G401 (cell line): ENCODE data around the gene MTRF1L. TPM values are rescaled to one million over a fixed set of nuclear protein-coding genes. Genes with fewer than 3 reads are reported as not detected.
"Not testable (repeated sequence)": the region's sequence is repeated elsewhere in the genome, so short reads cannot be mapped to it uniquely, and the experiment has no call there.

ENCODE experiments used
- DNase-seq: peaks from one replicate; pipeline ENCODE4 v3.0.0-alpha.2; 2015; ENCODE audit warnings: low spot score
- in situ Hi-C: cut with HindIII; loops from 2 replicates; pipeline ENCODE4 v1.10.0; 2016; ENCODE audit warnings: low sequenced_read_pairs, mixed read lengths
- total RNA-seq: library from RNA; depleted of rRNA; stranded (reverse); fragments of >200 nt; shearing (Covaris generic); gene quantifications from 2 replicates; pipeline ENCODE4 v1.2.3, GENCODE V29; 2014

The MTRF1L gene
- total RNA-seq, 1 experiment from 2014 or later, result 29.1 TPM

DNA sequence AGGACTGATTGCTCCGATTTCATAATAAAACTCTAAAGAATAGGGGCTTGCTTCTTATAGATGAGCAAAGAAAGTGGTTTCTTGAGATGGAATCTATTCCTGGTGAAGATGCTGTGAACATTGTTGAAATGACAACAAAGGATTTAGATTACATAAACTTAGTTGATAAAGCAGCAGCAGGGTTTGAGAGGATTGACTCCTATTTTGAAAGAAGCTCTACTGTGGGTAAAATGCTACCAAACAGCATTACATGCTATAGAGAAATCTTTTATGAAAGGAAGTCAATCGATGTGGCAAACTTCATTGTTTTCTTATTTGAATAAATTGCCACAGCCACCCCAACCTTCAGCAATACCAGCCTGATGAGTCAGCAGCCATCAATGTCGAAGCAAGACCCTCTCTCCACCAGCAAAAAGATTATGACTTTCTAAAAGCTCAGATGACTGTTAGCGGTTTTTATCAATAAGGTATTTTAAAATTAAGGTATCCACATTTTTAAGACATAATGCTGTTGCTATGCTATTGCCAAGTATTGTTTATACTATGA lies 12.7 kb upstream of the MTRF1L start:
- in situ Hi-C loops, result no loop called here
- no peak for DNase-seq

DNA sequence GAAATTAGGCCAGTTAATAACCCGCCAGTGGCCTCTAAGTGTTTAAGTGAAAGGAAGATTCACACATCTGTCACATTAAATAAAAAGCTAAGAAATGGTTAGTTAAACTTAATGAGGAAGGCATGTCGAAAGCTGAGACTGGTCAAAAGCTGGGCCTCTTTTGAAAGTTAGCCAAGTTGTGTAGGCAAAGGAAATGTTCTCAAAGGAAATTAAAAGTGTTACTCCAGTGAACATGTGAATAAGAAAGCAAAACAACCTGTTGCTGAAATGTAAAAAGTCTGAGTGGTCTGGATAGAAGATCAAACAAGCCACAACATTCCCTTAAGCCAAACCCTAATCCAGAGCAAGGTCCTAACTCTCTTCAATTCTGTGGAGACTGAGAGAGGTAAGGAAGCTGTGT lies 10.9 kb upstream of the MTRF1L start:
- in situ Hi-C loops, result no loop called here
- DNase-seq, result no peak

DNA sequence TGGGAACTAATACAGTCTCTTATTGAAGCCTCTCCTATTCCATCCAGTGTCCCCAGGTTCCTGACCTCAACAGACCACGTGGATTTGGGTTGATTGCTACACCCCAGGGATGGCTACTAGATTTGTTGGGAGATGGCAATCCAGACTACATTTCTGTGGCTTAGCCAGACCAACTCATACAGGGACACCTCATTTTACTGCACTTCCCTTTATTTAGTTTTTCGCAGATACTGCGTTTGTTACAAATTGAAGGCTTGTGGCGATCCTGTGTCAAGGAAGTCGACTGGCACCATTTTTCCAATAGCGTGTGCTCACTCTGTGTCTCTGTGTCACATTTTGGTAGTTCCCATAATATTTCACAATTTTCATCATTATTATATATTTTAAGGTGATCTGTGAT lies 10.3 kb upstream of the MTRF1L start:
- in situ Hi-C loops, result no loop called here
- DNase-seq, result no peak

DNA sequence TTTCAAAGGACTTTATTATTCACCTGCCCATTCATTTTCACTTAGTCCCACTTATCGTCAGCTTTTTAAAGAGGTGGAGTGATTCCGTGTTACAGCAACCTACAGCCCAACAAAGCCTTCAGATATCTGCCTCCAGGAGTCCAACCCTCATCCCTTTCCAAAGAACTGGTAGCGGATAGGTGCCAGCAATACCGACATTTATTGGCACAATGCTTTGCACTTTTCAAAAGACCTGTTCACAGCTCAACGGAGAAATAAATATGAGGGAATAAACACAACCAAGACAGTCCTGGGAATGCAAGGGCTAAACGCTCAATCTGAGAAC lies 819 bp upstream of the MTRF1L start:
- DNase-seq, result peak; percentile 59
- in situ Hi-C loops, result no loop called here

DNA sequence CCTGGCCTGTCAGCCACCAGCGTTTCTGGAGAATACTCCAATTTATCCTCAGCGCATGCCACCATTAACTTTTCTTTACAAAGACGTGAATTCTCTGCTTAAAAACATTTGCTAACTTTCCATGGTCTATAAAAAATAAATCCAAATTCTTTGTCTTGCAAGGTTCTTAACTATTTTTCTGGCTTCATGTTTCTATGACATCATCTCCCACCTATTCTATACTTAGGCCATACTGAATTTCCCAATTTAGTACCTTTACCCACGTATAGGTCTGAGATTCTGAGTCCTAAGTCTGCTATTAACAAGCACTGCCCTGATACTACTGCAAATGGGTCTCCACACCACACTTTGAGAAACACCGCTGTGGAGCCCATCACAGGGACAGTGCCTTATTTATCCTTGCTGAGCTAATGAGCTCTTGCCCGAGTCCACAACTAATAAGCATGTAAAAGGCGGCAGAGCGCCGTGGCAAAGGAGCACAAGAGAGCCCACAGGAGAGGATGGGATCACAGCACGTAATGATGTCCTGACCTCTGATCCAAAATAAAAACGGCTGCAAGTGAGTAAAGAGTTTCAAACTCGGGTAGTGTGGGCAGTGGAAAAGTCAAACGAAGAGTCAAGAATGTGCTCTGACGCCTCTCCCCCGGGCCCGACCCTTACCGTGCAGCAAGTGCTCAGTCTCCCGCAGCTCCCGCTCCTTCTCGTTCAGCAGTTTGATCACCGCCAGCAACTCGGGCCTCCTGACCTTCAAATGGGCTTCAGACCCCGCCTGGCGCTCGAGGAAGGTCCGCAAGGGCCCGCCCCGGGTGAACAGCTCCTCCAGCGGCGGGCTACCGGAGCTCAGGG lies 519 bp downstream of the MTRF1L start:
- in situ Hi-C loops, result no loop called here
- DNase-seq, result peak; percentile 39

DNA sequence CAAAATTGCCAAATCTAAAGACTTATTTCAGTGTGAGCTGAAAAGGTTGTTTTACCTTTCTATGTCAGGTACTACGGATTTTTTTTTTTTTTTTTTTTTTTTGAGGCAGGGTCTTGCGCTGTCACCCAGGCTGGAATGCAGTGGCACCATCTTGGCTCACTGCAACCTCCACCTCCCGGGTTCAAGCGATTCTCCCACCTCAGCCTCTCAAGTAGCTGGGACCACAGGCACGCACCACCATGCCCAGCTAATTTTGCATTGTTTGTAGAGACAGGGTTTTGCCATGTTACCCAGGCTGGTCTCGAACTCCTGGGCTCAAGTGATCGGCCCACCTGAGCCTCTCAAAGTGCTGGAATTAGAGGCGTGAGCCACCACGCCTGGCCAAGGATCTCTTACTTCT lies 1.7 kb downstream of the MTRF1L start:
- in situ Hi-C loops, DNase-seq: not testable (repeated sequence)

DNA sequence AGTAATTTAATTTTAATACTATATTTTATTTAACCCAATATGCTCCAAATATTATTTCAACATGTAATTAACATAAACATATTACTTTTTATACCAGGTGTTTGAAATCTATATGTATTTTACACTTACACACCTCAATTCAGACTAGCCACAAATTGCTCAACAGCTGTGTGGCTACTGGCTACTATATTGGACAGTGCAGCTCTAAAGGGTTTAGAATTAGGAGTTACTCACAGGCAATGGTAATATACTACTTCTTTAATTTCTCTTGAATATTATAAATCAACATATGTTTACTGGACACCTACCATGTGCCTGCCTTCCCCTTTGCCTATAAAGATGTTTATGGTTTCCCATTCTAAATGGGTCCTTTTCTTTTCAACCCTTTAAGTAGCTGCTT lies 2.3 kb downstream of the MTRF1L start:
- in situ Hi-C loops, result no loop called here

DNA sequence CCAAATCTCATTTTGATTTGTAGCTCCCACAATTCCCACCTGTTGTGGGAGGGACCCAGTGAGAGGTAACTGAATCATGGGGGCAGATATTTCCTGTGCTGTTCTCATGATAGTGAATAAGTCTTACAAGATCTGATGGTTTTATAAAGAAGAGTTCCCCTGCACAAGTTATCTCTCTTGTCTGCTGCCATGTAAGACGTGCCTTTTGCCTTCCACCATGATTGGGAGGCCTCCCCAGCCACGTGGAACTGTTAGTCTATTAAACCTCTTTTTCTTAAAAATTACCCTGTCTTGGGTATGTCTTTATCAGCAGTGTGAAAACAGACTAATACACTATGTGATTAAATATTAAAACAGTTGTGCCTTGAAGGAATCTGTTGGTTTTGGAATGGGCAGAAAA lies 3.0 kb downstream of the MTRF1L start:
- DNase-seq, in situ Hi-C loops: not testable (repeated sequence)

More for the DNA sequence above, 2.3 kb downstream of the MTRF1L start:
- DNase-seq, result no peak

DNA sequence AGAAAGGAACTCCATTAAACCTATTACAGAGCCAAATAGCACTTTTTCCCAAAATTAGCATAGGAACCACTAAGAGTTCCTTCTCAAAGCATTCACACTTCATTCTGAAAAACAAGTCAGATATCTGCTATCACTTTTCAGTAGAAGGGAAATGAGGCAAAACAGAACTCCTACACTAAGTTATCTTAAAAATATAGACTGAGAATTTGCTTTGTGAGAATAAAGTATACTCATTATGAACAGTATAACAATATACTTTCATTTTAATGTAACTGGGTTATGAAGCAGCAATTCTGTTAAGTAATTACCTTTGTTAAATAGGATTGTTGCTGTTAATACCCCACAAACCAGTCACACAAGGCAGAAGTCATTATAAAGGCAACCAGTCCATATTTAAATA lies 8.7 kb downstream of the MTRF1L start:
- in situ Hi-C loops, result no loop called here
- DNase-seq, result no peak

DNA sequence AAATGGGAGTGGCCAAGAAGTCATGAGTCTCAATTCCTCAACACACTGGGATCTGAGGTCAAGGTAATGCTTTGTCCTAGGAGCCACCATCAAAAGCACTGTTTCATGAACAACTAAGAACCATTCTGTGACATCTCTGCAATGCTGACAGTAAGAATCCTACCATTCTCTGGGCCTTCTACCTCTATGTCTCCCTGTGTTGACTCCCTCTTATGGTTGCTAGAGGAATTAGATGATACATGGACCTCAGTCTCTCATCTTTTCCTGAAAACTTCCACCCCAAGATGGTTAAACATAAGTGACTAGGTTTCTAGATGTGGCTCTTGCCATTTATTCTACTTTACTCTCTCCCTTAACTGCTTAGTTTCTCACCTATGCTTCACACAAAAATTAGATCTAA lies 9.1 kb downstream of the MTRF1L start:
- DNase-seq, result no peak
- in situ Hi-C loops, result no loop called here

DNA sequence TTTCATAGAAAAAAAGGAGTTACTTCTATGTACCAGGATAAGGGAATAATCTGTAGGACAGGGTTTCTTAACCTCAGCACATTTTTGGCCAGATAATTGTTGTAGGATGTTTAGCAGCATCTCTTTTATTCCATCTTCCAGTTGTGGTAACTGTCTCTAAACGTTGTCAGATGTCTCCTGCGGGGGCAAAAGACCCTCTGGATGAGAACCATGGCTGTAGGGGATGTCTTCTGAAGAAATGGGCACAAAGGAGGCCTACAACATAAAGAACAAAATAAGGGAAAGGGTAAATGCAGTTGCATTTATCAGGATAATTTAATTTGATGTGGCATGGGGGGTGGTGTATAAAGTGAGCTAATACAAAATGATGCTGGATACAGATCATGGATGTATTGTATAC lies 15.5 kb downstream of the MTRF1L start:
- in situ Hi-C loops, result no loop called here
- DNase-seq, result no peak

DNA sequence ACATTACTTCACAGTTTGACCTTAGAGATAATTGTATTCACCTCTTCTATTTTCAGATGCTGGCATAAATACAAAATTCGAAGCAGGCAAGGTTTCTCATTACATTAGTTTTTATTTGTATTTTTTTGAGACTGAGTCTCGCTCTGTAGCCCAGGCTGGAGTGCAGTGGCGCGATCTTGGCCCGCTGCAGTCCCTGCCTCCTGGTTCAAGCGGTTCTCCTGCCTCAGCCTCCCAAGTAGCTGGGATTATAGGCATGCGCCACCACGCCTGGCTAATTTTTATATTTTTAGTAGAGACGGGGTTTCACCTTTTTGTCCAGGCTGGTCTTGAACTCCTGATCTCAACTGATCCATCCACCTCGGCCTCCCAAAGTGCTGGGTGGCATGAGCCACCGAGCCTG lies 17.2 kb downstream of the MTRF1L start:
- in situ Hi-C loops, result not testable (repeated sequence)

DNA sequence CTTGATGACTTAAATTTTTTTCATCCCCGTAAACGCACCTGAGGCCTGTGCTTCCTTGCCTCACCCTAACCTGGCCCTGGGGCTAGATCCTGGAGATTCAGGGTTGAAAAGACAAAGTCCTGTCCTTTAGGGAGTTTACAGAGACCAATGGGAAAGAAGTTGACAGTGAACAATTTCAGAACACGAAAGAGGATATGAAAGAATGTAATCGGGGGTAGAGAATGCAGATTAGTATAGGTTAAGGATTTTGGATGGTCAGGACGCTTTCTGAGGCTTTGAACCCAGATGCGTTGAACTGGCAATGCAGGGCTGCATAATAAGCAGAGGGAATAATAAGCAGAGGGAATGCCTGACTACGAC lies 18.0 kb downstream of the MTRF1L start:
- peak; percentile 12 for DNase-seq
- in situ Hi-C loops, result no loop called here

More for the DNA sequence above, 17.2 kb downstream of the MTRF1L start:
- DNase-seq, result not testable (repeated sequence)

DNA sequence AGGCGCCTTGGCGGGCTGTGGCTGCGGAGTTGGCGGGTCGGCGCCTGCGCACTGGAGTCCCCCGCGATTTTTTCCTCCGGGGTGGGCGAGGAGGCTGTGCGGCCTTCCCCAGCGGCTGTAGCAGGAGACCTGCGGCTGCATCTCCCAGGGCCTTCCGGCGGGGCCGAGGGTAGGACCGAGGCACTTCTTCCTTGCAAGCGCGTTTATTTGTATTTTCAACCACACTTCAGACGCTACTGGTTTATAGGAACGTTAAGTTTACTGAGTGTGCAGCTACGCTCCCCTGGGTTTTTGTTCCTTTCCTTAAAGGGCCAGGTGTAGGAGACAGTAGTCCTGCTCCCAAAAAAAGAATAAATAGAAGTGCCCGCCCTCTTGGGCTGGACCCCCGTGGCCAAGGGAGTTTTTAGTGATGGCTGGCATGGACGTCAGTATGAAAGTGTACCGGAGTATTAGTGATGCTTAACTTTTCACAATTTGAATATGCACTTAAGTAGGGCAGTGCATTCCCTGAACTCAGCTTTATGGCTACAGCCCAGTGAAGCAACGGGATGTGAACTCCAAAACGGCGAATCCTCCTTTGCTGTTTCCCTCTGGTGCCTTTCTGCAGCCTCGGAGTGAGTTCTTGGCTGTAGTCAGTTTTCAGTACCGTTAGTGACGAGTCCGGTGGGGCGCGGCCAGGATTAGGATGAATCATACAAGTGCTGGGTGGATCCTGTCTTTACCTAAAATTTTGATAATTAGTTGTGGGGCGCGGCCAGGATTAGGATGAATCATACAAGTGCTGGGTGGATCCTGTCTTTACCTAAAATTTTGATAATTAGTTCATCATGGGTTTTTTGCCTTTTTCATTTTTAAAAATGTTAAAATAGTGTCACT lies 18.6 kb downstream of the MTRF1L start:
- peak; percentile 95 for DNase-seq
- in situ Hi-C loops, result no loop called here

DNA sequence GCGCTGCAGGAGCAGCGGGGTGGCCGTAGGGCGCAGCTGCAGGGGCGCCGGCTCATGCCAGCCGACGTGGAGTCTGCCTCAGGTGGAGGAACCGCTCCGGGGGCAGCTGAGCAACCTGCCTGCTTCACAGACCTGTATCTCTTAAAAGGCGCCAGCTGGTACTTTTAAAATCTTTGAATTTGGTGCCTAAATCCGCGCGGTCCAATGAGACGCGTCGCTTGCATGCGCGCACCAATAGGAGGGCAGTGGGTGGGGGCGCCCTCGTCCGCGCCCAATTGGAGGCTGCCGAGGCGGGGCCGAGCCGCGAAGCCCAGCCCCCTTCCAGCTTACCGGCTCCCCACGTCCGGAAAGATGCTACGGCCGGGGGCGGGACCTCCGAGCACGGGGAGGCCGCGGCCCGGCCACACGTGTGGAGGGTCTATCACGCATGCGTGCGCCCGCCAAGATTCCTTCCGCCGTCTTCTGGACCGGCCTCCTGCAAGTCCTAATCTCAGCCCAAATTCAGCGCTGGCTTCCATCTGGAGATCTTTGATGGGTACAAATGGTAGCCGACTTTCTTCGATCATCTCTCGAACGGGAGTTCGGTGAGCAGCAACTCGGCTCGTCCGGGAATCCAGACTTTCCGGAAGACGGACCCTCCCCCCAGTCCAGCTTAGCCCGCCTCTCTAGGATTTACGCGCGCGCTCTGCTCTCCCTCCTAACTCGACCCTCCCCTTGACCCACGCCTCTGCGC lies 19.4 kb downstream of the MTRF1L start, which contains the start of gene FBXO5:
FBXO5 (minus strand) TSS at position 138 of the 733 bp plus-strand sequence; CDS start at position 56, 82 bp downstream.
- in situ Hi-C loops, result no loop called here
- peak; percentile 97 for DNase-seq

DNA sequence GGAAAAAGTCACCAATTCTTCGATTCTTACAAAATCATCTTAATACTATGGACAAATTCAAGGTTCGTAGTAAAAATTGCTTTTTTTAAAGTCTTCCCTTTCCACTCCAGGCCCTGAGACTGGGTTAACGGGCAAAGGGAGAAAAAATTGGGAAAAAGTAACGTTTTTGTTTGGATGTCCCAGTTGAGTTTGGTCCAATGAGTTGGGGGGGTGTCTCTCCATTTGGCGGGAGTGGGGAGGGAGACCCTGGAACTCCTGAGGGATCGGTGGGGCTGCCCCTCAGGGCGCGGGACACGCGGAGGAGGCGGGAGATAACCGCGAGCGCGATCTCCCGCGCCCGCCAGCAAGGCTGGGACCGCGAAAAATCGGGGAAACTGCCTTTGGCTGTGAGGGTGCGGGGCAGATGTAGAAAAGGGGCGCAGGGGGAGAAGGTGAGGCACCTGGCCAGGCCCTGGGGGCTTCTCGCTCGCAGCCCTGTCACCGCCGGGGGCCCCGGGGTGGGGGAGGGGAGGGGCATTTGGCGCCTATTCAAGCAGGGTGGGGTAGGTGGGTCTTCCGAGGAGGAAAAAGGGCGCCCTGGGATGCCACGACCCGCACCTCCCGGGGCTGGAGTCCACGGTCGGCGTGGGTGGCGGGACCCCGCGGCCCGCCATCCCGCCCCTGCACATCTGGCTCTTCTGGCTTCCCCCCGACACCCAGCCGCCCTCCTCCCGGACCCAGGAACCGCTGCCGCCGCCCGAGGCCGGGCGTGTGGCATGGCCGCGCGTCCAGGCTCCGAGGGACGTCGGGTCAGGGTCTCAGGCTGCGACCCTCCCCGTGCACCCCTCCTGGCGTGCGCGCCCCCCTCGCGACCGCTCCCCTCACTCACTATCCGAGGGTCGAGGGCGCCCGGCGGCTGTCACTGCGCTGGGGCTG lies 20.3 kb downstream of the MTRF1L start:
- DNase-seq, result no peak
- in situ Hi-C loops, result no loop called here

DNA sequence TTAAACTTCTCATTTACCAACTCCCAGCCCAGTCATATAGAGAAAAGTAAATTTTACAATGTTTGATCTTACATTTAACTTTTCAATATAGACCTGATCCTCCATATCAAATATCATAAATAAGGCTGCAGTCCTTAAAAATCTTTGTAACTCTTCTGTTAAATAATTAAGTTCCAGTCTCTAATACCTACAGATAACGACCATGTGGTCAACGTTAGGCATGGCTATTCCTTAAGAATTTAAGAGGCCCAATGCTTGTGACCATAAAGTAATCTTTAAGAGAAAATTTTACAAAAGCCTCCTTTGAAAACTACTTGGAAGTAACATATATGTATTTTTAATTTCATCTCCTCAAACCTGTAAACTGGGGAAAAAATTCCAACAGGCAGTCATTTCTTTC lies 21.3 kb downstream of the MTRF1L start:
- no peak for DNase-seq
- in situ Hi-C loops, result no loop called here

DNA sequence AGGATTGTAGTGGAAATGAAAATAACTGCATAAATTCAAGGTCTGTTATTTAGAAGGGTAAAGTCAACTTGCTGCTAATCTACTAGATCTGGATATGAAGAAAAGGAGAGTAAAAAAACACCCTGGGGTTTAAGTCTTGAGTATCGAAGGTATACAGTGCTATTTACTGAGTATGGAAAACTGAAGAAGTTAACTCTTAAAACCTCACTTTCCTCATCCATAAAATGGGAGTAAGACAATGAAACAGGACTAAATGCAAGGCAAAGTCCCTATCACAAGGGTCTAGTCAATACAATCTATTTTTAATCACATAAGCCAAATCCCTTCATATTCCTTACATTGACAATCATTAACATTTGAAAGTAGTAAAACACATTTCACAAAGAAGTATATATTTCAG lies 21.9 kb downstream of the MTRF1L start:
- in situ Hi-C loops, result no loop called here
- DNase-seq, result no peak
